Endothelial cell of hepatic sinusoid (primary cell): Measurements from ENCODE around the gene AHR.
"Not testable (repeated sequence)": the region's sequence is repeated elsewhere in the genome, so short reads cannot be mapped to it uniquely, and the experiment has no call there.

ENCODE experiments used
- in situ Hi-C: cut with HindIII; loops from 2 replicates; pipeline ENCODE4 v1.10.0; 2017; ENCODE audit warnings: low sequenced_read_pairs

AHR gene

GRCh38 chr7:17333221-17333620 is 34.8 kb downstream of the AHR start:
- in situ Hi-C loops: no loop called here

GRCh38 chr7:17336168-17336567 is 37.7 kb downstream of the AHR start:
- in situ Hi-C loops: no loop called here

- in situ Hi-C loops: no loop called here
Observed at GRCh38 chr7:17339139-17339538, 40.7 kb downstream of the AHR start.

- in situ Hi-C loops: no loop called here
Observed at GRCh38 chr7:17339952-17340351, 41.5 kb downstream of the AHR start.

- in situ Hi-C loops: no loop called here
Observed at GRCh38 chr7:17340655-17341054, 42.2 kb downstream of the AHR start.

GRCh38 chr7:17342756-17343155 is 44.3 kb downstream of the AHR start:
- in situ Hi-C loops: no loop called here

- in situ Hi-C loops: no loop called here
Observed at GRCh38 chr7:17347401-17347800, 48.9 kb downstream of the AHR start.

GRCh38 chr7:17348932-17349331 is 50.5 kb downstream of the AHR start:
- in situ Hi-C loops: not testable (repeated sequence)

GRCh38 chr7:17350321-17350720 is 51.9 kb downstream of the AHR start:
- in situ Hi-C loops: not testable (repeated sequence)

- in situ Hi-C loops: not testable (repeated sequence)
Observed at GRCh38 chr7:17353650-17354419, 55.4 kb downstream of the AHR start.

- in situ Hi-C loops: no loop called here
Observed at GRCh38 chr7:17354473-17354872, 56.0 kb downstream of the AHR start.

- in situ Hi-C loops: no loop called here
Observed at GRCh38 chr7:17355050-17355449, 56.6 kb downstream of the AHR start.

- in situ Hi-C loops: no loop called here
Observed at GRCh38 chr7:17357952-17358351, 59.5 kb downstream of the AHR start.

- in situ Hi-C loops: no loop called here
Observed at GRCh38 chr7:17359610-17360009, 61.2 kb downstream of the AHR start.

- in situ Hi-C loops: no loop called here
Observed at GRCh38 chr7:17362439-17363105, 64.1 kb downstream of the AHR start.

GRCh38 chr7:17364671-17365070 is 66.2 kb downstream of the AHR start:
- in situ Hi-C loops: no loop called here

GRCh38 chr7:17365775-17366174 is 67.3 kb downstream of the AHR start:
- in situ Hi-C loops: no loop called here

GRCh38 chr7:17367502-17367901 is 69.0 kb downstream of the AHR start:
- in situ Hi-C loops: no loop called here

- in situ Hi-C loops: no loop called here
Observed at GRCh38 chr7:17368856-17369524, 70.5 kb downstream of the AHR start.

- in situ Hi-C loops: no loop called here
Observed at GRCh38 chr7:17369691-17370426, 71.4 kb downstream of the AHR start.

- in situ Hi-C loops: no loop called here
Observed at GRCh38 chr7:17370901-17371585, 72.6 kb downstream of the AHR start.
